OCI-LY1 (cell line): ENCODE measurements around the gene R3HCC1L.

Experiments used
- H2AFZ ChIP-seq: fragments of 200-600 bp; sonication (generic), shearing (Covaris generic); 2 replicates; pipeline ENCODE4 v1.6.0; 2014; ENCODE audit warnings: antibody characterized with exemption, mild to moderate bottlenecking, low read length
- H3F3A ChIP-seq: fragments of 200-600 bp; sonication (generic), shearing (Covaris generic); 2 replicates; pipeline ENCODE4 v1.6.0; 2014; ENCODE audit warnings: mild to moderate bottlenecking, antibody characterized with exemption, low read length, moderate library complexity; ENCODE audit not compliant: insufficient read depth
- H3K27ac ChIP-seq: fragments of 200-600 bp; sonication (generic); 2 replicates; pipeline ENCODE4 v1.5.1; 2014; ENCODE audit warnings: low read length, mixed run types, mild to moderate bottlenecking, low read depth; ENCODE audit not compliant: poor library complexity, severe bottlenecking
- H3K27me3 ChIP-seq: fragments of 200-600 bp; sonication (generic); 2 replicates; pipeline ENCODE4 v1.6.0; 2014; ENCODE audit warnings: antibody characterized with exemption, mild to moderate bottlenecking, low read length, moderate library complexity; ENCODE audit not compliant: insufficient read depth
- H3K36me3 ChIP-seq: fragments of 200-600 bp; sonication (generic); 2 replicates; pipeline ENCODE4 v1.6.1; 2014; ENCODE audit warnings: mild to moderate bottlenecking, antibody characterized with exemption, low read length, moderate library complexity, mixed read lengths; ENCODE audit not compliant: insufficient read depth
- H3K4me1 ChIP-seq: fragments of 200-600 bp; sonication (generic); 2 replicates; pipeline ENCODE4 v1.5.1; 2014; ENCODE audit warnings: mild to moderate bottlenecking, low read length, moderate library complexity; ENCODE audit not compliant: insufficient read depth, severe bottlenecking
- H3K4me2 ChIP-seq: fragments of 200-600 bp; sonication (generic), shearing (Covaris generic); 2 replicates; pipeline ENCODE4 v1.6.1; 2014; ENCODE audit warnings: low read length
- H3K4me3 ChIP-seq: fragments of 200-600 bp; sonication (generic); 2 replicates; pipeline ENCODE4 v1.5.1; 2014; ENCODE audit warnings: low read length, low read depth, mild to moderate bottlenecking, mixed read lengths; ENCODE audit not compliant: poor library complexity, severe bottlenecking
- H3K79me2 ChIP-seq: fragments of 200-600 bp; shearing (Covaris generic); 2 replicates; pipeline ENCODE4 v1.6.1; 2016; ENCODE audit warnings: mixed run types, low read length, mixed read lengths; ENCODE audit not compliant: insufficient read depth
- H3K9ac ChIP-seq: fragments of 200-600 bp; sonication (generic), shearing (Covaris generic); 2 replicates; pipeline ENCODE4 v1.6.1; 2014; ENCODE audit warnings: mild to moderate bottlenecking, low read length, mixed read lengths
- H3K9me2 ChIP-seq: fragments of 200-600 bp; sonication (generic), shearing (Covaris generic); 2 replicates; pipeline ENCODE4 v1.6.1; 2014; ENCODE audit warnings: low read depth, mild to moderate bottlenecking, low read length, mixed read lengths
- H3K9me3 ChIP-seq: fragments of 200-600 bp; shearing (Covaris generic); 2 replicates; pipeline ENCODE4 v1.6.1; 2014; ENCODE audit warnings: low read length, mixed read lengths
- H4K20me1 ChIP-seq: fragments of 200-600 bp; sonication (generic), shearing (Covaris generic); 2 replicates; pipeline ENCODE4 v1.6.0; 2016; ENCODE audit warnings: mild to moderate bottlenecking, low read length; ENCODE audit not compliant: insufficient read depth
- CTCF ChIP-seq: fragments of 200-600 bp; sonication (generic), shearing (Covaris generic); IDR thresholded peaks from 2 replicates; pipeline ENCODE4 v1.5.1; 2017; ENCODE audit warnings: mild to moderate bottlenecking, antibody characterized with exemption, low read length, moderate library complexity, mixed read lengths
- EZH2 ChIP-seq: fragments of 200-600 bp; sonication (generic), shearing (Covaris generic); IDR thresholded peaks from 2 replicates; pipeline ENCODE4 v1.8.0; 2017; ENCODE audit warnings: borderline replicate concordance, mixed run types, mild to moderate bottlenecking, antibody characterized with exemption, low read length, moderate library complexity, mixed read lengths

Gene R3HCC1L

GRCh38 chr10:98268694-98269431 is 134.4 kb downstream of the R3HCC1L start:
- H4K20me1 ChIP-seq = no peaks in the 10 kb centered on the region
- no peak overlapping the region for H3K4me3 ChIP-seq
- no peak for TF ChIP-seq EZH2
- no peak for TF ChIP-seq CTCF
- no peaks in the 10 kb centered on the region for H3K9me3 ChIP-seq
- H3K9ac ChIP-seq = no peak overlapping the region
- no peaks in the 10 kb centered on the region for H3K36me3 ChIP-seq
- no peaks in the 10 kb centered on the region for H3F3A ChIP-seq
- H3K79me2 ChIP-seq = no peaks in the 10 kb centered on the region
- no peaks in the 10 kb centered on the region for H3K27me3 ChIP-seq
- H3K27ac ChIP-seq = no peak overlapping the region
- no peaks in the 10 kb centered on the region for H3K9me2 ChIP-seq
- no peak overlapping the region for H2AFZ ChIP-seq
- H3K4me2 ChIP-seq = no peak overlapping the region
- H3K4me1 ChIP-seq = no peaks in the 10 kb centered on the region

GRCh38 chr10:98269435-98269912 is 135.0 kb downstream of the R3HCC1L start:
- Histone ChIP-seq H3K27me3 (no peaks in the 10 kb centered on the region), H3K9me3 (no peaks in the 10 kb centered on the region), H3K9ac (no peak overlapping the region), H3K27ac (no peak overlapping the region), H3K36me3 (no peaks in the 10 kb centered on the region), H3K79me2 (no peaks in the 10 kb centered on the region), H3K4me1 (no peaks in the 10 kb centered on the region), H2AFZ (no peak overlapping the region), H3F3A (no peaks in the 10 kb centered on the region), H4K20me1 (no peaks in the 10 kb centered on the region), H3K9me2 (no peaks in the 10 kb centered on the region), H3K4me3 (no peak overlapping the region), H3K4me2 (no peak overlapping the region)
- no peak for TF ChIP-seq EZH2
- no peak for TF ChIP-seq CTCF

- Histone ChIP-seq H3K4me1 (no peaks in the 10 kb centered on the region), H3K79me2 (no peaks in the 10 kb centered on the region), H3K4me2 (no peak overlapping the region), H2AFZ (no peak overlapping the region), H3K36me3 (no peaks in the 10 kb centered on the region), H3K27ac (no peak overlapping the region), H4K20me1 (no peaks in the 10 kb centered on the region), H3K9ac (no peak overlapping the region), H3K9me3 (no peaks in the 10 kb centered on the region), H3K27me3 (no peaks in the 10 kb centered on the region), H3K9me2 (no peaks in the 10 kb centered on the region), H3K4me3 (no peak overlapping the region), H3F3A (no peaks in the 10 kb centered on the region)
- TF ChIP-seq CTCF (no peak), EZH2 (no peak)
These were observed 135.8 kb downstream of the R3HCC1L start for GRCh38 chr10:98270073-98270740.
